ENCODE results near the gene OS9.
"Not testable (repeated sequence)": the region's sequence is repeated elsewhere in the genome, so short reads cannot be mapped to it uniquely, and the experiment has no call there.

OS9 gene

DNA sequence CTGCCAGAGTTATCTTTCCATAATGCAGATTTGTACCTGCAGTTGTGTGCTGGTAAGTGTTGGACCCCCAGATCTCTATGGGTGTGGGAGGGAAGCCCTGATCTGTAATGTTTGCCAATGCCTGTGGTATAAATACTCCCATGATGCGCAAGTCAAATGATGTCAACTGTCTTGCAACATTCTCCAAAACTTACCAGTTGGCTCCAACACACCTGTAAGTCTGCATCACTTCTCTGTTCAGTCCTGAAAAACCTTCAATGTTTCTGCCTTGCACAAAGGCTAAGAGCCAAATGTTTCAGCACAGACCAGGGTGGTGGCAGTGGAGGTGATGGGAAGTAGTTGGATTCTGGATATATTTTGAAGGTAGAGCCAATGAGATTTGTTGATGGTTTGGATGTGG, 3.1 kb downstream of the OS9 start:
- TF ChIP-seq, protein P1, sequence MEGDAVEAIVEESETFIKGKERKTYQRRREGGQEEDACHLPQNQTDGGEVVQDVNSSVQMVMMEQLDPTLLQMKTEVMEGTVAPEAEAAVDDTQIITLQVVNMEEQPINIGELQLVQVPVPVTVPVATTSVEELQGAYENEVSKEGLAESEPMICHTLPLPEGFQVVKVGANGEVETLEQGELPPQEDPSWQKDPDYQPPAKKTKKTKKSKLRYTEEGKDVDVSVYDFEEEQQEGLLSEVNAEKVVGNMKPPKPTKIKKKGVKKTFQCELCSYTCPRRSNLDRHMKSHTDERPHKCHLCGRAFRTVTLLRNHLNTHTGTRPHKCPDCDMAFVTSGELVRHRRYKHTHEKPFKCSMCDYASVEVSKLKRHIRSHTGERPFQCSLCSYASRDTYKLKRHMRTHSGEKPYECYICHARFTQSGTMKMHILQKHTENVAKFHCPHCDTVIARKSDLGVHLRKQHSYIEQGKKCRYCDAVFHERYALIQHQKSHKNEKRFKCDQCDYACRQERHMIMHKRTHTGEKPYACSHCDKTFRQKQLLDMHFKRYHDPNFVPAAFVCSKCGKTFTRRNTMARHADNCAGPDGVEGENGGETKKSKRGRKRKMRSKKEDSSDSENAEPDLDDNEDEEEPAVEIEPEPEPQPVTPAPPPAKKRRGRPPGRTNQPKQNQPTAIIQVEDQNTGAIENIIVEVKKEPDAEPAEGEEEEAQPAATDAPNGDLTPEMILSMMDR (IDR thresholded peaks at IDR 0.05; ENCODE audit: insufficient read depth, low read depth, low read length, missing control alignments): no peak
- no peak overlapping the region for H3K4me3 ChIP-seq (ENCODE audit: low read length)
- DNase-seq (ENCODE audit: low read depth): no peak

DNA sequence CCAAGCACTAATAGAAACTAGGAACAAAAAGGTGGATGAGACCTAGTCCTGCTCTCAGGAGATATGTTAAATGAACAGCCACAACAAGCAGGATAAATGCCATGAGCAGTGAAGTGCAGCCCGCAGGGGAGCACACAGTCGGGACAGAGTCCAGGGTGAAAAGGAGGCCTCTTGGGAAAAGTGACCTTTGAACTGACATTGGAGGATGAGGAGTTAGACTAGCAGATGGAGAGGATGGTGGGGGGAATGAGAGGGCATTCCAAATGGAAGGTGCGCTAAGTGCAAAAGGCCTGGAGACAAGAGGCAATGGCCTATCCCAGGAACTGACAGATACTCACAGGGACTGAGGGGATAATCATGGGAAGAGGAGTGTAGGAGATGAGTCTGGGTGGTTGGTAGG, 4.5 kb downstream of the OS9 start:
- DNase-seq (ENCODE audit: low read depth): no peak
- TF ChIP-seq, protein P1 (IDR thresholded peaks at IDR 0.05; ENCODE audit: insufficient read depth, low read depth, low read length, missing control alignments): no peak

DNA sequence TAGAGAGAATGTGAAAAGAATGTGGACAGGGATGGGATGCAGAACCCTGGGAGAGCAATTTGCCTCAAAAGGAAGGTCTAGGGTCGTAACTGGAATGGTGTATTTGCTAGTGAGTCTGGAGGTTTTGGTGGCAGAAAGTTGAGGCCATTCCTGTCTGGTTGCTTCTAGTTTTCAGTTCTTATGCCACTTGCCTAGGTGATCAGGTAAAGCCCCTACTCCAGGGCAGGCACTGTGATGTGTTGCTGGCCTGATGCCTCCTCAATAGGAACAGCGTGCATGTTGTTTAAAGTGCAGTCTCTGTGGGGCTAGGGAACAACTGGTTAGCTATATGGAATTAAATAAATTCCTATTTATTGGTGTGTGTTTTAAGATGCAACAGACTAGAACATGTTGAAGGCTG, 6.4 kb downstream of the OS9 start:
- TF ChIP-seq, protein P1 (IDR thresholded peaks at IDR 0.05; ENCODE audit: insufficient read depth, low read depth, low read length, missing control alignments): no peak
- no peak overlapping the region for H3K4me3 ChIP-seq (ENCODE audit: low read length)
- no peak for DNase-seq (ENCODE audit: low read depth)

More for the DNA sequence above, 4.5 kb downstream of the OS9 start:
- H3K4me3 ChIP-seq (ENCODE audit: low read length): no peak overlapping the region

DNA sequence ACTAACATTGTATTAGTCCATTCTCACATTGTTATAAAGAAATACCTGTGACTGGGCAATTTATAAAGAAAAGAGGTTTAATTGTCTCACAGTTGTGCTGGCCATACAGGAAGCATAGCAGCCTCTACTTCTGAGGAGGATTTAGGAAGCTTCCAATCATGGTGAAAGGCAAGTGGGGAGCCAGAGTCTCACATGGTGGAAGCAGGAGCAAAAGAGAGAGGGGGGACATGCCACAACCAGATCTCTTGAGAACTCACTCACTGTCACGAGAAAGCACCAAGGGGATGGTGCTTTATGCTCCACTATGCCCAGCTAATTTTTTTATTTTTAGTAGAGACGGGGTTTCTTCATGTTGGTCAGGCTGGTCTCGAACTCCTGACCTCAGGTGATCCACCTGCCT, 13.3 kb downstream of the OS9 start:
- no peak overlapping the region for H3K4me3 ChIP-seq (ENCODE audit: low read length)
- DNase-seq (ENCODE audit: low read depth): no peak
- TF ChIP-seq, protein P1 (IDR thresholded peaks at IDR 0.05; ENCODE audit: insufficient read depth, low read depth, low read length, missing control alignments): no peak

DNA sequence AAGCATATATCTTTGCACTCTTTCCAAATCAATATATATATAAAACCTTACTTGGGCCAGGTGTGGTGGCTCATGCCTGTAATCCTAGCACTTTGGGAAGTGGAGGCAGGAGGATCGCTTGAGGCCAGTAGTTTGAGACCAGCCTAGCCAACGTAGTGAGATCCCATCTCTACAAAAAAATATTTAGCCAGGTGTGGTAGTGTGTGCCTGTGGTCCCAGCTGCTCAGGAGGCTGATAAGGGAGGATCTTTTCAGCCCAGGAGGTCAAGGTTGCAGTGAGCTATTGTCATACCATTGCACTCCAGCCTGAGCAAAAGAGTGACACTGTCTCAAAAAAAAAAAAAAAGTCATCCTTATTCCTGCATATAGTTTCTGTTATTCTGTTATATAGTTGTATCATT, 14.4 kb downstream of the OS9 start:
- no peak for DNase-seq (ENCODE audit: low read depth)
- TF ChIP-seq, protein P1 (IDR thresholded peaks at IDR 0.05; ENCODE audit: insufficient read depth, low read depth, low read length, missing control alignments): no peak
- no peak overlapping the region for H3K4me3 ChIP-seq (ENCODE audit: low read length)

DNA sequence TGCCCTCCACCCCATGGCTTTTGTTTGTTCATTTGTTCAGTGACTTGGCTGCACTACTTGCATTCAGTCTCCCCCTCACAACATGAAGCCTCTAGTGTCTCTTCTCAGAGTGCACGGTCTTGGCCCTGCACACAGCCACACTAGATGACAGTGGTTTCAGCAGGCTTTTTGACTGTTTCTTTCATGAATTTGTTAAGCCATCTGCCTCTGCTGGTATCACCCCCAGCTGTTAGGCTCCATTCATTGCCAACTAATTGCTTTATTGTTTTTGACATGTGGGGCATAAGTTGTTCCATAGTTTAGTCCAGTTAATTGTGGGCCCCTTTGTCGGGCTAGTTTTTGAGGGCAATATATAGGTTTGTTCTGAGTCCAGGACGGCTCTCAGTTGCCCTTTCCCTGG, 18.8 kb downstream of the OS9 start:
- DNase-seq (ENCODE audit: low read depth): no peak
- no peak overlapping the region for H3K4me3 ChIP-seq (ENCODE audit: low read length)
- TF ChIP-seq, protein P1 (IDR thresholded peaks at IDR 0.05; ENCODE audit: insufficient read depth, low read depth, low read length, missing control alignments): no peak

DNA sequence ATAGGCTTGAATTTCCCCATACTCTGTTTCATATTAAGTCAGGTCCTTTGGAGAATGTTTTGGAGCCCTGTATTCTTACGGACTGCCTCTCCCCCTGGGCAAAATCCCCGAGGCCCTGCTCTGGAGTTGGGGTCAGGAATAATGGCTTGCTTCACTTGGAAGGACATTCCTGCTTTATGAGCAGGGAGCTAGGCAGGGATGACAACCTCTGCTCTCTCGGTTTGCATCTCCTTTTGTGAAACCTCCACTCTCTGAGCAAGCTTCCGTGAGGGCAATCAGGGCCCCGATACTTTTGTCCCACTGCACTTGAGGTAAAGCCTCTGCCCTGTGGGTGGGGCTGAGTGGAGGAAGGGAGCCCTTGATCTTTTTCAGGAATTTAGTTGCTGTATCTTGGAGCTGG, 19.3 kb downstream of the OS9 start:
- no peak overlapping the region for H3K4me3 ChIP-seq (ENCODE audit: low read length)
- TF ChIP-seq, protein P1 (IDR thresholded peaks at IDR 0.05; ENCODE audit: insufficient read depth, low read depth, low read length, missing control alignments): no peak
- DNase-seq (ENCODE audit: low read depth): no peak

DNA sequence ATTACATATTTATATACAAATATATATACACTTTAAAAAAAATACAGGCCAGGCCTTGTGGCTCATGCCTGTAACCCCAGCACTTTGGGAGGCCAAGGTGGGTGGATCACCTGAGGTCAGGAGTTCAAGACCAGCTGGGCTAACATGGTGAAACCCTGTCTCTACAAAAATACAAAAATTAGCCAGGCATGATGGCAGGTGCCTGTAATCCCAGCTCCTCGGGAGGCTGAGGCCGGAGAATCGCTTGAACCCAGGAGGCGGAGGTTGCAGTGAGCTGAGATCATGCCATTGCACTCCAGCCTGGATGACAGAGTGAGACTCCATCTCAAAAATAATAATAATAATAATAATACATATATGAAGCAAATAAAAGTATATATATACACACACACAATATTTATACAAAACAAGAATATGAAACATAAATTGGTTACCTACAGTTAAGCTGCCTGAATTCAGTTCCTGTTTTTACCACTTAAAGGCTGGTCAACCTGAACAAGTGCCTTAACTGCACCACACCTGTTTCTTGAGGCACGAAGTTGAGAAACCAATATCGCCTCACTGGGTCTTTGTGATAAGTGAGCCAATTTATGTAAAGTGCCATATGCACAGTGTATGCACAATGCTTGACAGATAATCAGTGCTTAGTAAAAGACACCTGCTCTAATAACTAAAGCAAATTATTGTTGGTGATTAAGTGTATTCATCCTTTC, 21.3 kb downstream of the OS9 start:
- H3K4me3 ChIP-seq (ENCODE audit: low read length); DNase-seq (ENCODE audit: low read depth): not testable (repeated sequence)
